Stomach (tissue), 4 donors: Measurements from ENCODE around the gene SHE.

ENCODE experiments used
- POLR2A ChIP-seq, 4 donors: fragments of 450-650 bp; IDR thresholded peaks; one replicate each; pipeline ENCODE4 v1.6.1; 2016; ENCODE audit warnings: antibody characterized with exemption in 4 of 4, control low read depth in 2 of 4, mild to moderate bottlenecking in 1 of 4, moderate library complexity in 1 of 4
- POLR2AphosphoS5 ChIP-seq, 3 donors: sonication (generic); formaldehyde crosslinking; IDR thresholded peaks; one replicate each; pipeline ENCODE4 v1.6.1; 2016; ENCODE audit warnings: antibody characterized with exemption in 3 of 3

DNA sequence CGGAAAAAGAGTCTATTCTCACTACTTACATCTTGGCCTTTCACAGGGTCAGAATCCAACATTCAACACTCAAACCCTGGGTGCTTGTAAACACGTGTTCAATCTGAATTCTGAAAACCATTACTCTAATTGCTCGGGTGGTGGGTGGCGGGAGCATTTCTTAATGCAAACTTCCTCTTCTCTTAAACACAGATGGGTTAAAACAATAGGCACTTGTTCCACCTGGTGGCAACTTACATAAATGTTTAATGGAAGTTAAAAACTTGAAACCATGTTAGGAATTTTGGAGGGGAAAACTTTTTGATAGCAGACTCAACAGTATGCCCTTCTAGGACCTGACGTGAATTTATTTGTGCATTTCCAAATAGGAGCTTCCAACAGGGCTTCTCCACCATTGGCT, 23.6 kb downstream of the SHE start:
- TF ChIP-seq POLR2AphosphoS5 (IDR thresholded peaks at IDR 0.05) = no peak
- no peak for TF ChIP-seq POLR2A (IDR thresholded peaks at IDR 0.05)
